ENCODE measurements around the gene ZNF219.

GRCh38 chr14:21098892-21099595 is 589 bp upstream of the ZNF219 start:
- TF ChIP-seq EZH2 (IDR thresholded peaks at IDR 0.05; ENCODE audit: insufficient read depth, low read length): peak; percentile 52
- TF ChIP-seq CTCF (IDR thresholded peaks at IDR 0.05; ENCODE audit: insufficient read depth, low read depth, low read length): no peak
